Left lung (tissue), 10 donors: ENCODE results near the gene NECTIN1. TPM values are rescaled to one million over a fixed set of nuclear protein-coding genes. Genes with fewer than 3 reads are reported as not detected.
"Not testable (repeated sequence)": the region's sequence is repeated elsewhere in the genome, so short reads cannot be mapped to it uniquely, and the experiment has no call there.

Experiments
- ATAC-seq: fragments of 200-7000 bp; cut with Tn5 transposase; one replicate; pipeline ENCODE4 v1.9.1; 2020; ENCODE audit warnings: moderate library complexity
- DNase-seq, 4 donors: peaks; one replicate each; pipeline ENCODE4 v3.0.0-alpha.2; 2013 to 2020
- H3K27ac ChIP-seq, 2 donors: fragments of 200-600 bp; sonication (generic) in 1 of 2; one replicate each; pipeline versions ENCODE4 v1.5.0 to v1.8.0; 2020 to 2021
- H3K27me3 ChIP-seq, 2 donors: fragments of 200-600 bp; sonication (generic) in 1 of 2; one replicate each; pipeline versions ENCODE4 v1.5.0 to v1.8.0; 2020 to 2021
- H3K36me3 ChIP-seq, 2 donors: fragments of 200-600 bp; sonication (generic) in 1 of 2; one replicate each; pipeline versions ENCODE4 v1.5.0 to v1.8.0; 2020 to 2021
- H3K4me1 ChIP-seq, 2 donors: fragments of 200-600 bp; one replicate each; pipeline ENCODE4 v1.8.0; 2021
- H3K4me3 ChIP-seq, 2 donors: fragments of 200-600 bp; sonication (generic) in 1 of 2; one replicate each; pipeline versions ENCODE4 v1.5.0 to v1.8.0; 2020 to 2021; ENCODE audit warnings: mild to moderate bottlenecking in 1 of 2
- H3K9me3 ChIP-seq, 2 donors: fragments of 200-600 bp; sonication (generic) in 1 of 2; one replicate each; pipeline versions ENCODE4 v1.5.0 to v1.8.0; 2020 to 2021
- intact Hi-C, 2 donors: fragments of 100-400 bp; cut with DNase I; formaldehyde crosslinking; loops; one replicate each; pipeline versions ENCODE4 v1.11.2 to v1.14.2; 2022
- polyA plus RNA-seq, 6 donors: library from polyadenylated mRNA; unstranded; fragments of 120-200 nt; gene quantifications; one replicate each; pipeline ENCODE4 v1.2.1, GENCODE V29; 2013; ENCODE audit not compliant: insufficient read length in 6 of 6
- total RNA-seq, 2 donors: library from RNA; stranded (reverse); fragmentation: NEBNext Ultra II Directional; extraction: Animal tissue kit (Norgen Biotek cat#: 25700); gene quantifications; one replicate each; pipeline ENCODE4 v1.2.1, GENCODE V29; 2021
- TF ChIP-seq, protein P1 (sequence below), 2 donors: fragments of 200-600 bp; sonication (generic) in 1 of 2; IDR thresholded peaks; one replicate each; pipeline versions ENCODE4 v1.5.0 to v1.8.0; 2021; ENCODE audit warnings: antibody characterized with exemption in 2 of 2
- donor health status: DM: no; HTN: yes; CAD: no.
- donor health status: DM: no; HTN: no; CAD: no.

The NECTIN1 gene
- total and polyA plus RNA-seq, 8 donors, result 13.0 to 21.1 (median 15.9) TPM

- TF ChIP-seq, protein P1, sequence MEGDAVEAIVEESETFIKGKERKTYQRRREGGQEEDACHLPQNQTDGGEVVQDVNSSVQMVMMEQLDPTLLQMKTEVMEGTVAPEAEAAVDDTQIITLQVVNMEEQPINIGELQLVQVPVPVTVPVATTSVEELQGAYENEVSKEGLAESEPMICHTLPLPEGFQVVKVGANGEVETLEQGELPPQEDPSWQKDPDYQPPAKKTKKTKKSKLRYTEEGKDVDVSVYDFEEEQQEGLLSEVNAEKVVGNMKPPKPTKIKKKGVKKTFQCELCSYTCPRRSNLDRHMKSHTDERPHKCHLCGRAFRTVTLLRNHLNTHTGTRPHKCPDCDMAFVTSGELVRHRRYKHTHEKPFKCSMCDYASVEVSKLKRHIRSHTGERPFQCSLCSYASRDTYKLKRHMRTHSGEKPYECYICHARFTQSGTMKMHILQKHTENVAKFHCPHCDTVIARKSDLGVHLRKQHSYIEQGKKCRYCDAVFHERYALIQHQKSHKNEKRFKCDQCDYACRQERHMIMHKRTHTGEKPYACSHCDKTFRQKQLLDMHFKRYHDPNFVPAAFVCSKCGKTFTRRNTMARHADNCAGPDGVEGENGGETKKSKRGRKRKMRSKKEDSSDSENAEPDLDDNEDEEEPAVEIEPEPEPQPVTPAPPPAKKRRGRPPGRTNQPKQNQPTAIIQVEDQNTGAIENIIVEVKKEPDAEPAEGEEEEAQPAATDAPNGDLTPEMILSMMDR (IDR thresholded peaks at IDR 0.05), result no peak
- no peak for DNase-seq
- no peak overlapping the region for H3K27ac ChIP-seq
- no peaks in the 10 kb centered on the region for H3K9me3 ChIP-seq
- no peaks in the 10 kb centered on the region for H3K36me3 ChIP-seq
- intact Hi-C loops, result no loop called here
- peaks cover 0 to under 1% of the 10 kb centered on the region in 2 donors for H3K4me1 ChIP-seq
- H3K4me3 ChIP-seq, result no peak overlapping the region
- no peak for ATAC-seq
- peaks cover 0 to 23% of the 10 kb centered on the region in 2 donors for H3K27me3 ChIP-seq
These were observed 129.0 kb downstream of the NECTIN1 start for GRCh38 chr11:119599864-119600541.

DNA sequence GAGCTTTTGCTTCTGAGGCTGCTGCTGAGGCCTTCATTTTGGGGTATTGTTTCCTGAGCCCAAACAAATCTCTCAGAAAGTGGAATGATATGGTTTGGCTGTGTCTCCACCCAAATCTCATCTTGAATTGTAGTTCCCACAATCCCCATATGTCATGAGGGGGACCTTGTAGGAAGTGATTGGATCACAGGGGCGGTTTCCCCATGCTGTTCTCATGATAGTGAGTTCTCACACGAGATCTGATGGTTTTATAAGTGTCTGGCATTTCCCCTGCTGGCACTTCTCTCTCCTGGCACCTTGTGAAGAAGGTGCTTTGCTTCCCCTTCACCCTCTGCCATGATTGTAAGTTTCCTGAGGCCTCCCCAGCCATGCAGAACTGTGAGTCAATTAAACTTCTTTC is 133.1 kb downstream of the NECTIN1 start:
- H3K4me1 ChIP-seq, intact Hi-C loops, H3K36me3 ChIP-seq, H3K27ac ChIP-seq, DNase-seq, ATAC-seq, H3K4me3 ChIP-seq, H3K9me3 ChIP-seq, H3K27me3 ChIP-seq: not testable (repeated sequence)

DNA sequence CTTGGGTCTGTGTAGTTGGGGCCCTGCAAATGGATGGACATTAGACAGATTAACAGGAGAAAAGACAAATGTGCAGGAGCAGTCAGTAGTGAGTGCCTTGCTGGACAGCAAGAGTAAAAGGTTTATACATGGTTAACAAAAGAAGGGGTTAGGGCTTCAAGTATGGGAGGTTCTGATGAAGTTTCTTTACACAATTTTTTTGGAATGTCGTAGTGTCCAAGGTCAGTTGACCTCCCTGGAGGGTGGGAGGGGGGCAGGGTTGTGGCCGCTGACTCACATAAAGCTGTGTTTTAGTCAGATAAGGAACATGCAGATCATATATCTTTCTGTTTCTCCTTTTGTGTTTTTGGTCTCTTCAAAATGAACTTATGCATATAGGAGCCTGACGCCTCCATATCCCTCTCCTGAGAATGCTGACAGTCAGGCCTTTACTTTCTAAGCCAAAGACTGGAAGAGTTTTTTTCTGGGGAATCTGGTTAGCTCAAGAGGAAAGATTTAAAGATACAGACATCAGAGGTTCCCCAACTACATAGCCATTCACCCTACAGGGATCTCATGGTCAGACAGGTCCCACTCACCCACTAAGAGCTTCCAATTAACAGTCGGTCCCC is 134.3 kb downstream of the NECTIN1 start:
- Histone ChIP-seq H3K4me3 (no peak overlapping the region), H3K9me3 (peaks cover 0 to 5% of the 10 kb centered on the region in 2 donors), H3K27me3 (no peaks in the 10 kb centered on the region), H3K4me1 (peaks cover 4 to 5% of the 10 kb centered on the region in 2 donors), H3K27ac (no peak overlapping the region), H3K36me3 (no peaks in the 10 kb centered on the region)
- intact Hi-C loops, result no loop called here
- TF ChIP-seq, protein P1 (IDR thresholded peaks at IDR 0.05), result no peak
- DNase-seq, result peak in 1 of 4 donors; percentile 55
- ATAC-seq, result peak; percentile 60

DNA sequence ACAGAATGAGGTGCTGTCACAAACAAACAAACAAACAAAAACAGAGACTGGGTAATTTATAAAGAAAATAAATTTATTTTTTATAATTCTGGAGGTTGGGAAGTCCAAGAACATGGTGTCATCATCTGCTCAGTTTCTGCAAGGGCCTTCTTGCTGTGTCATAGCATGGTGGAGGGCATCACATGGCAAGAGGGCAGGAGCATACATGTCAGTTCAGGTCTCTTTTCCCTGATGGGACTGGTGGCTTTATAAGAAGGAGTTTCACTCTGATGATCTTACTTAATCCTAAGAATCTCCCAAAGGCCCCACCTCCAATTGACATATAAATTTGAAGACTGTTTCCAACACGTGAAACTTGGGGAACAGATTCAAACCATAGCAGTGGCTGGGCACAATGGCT is 135.7 kb downstream of the NECTIN1 start:
- Histone ChIP-seq H3K4me3 (no peak overlapping the region), H3K36me3 (no peaks in the 10 kb centered on the region), H3K27me3 (no peaks in the 10 kb centered on the region), H3K27ac (no peak overlapping the region), H3K4me1 (peaks cover 4 to 5% of the 10 kb centered on the region in 2 donors), H3K9me3 (peaks cover 0 to 5% of the 10 kb centered on the region in 2 donors)
- intact Hi-C loops, result no loop called here
- ATAC-seq (no peak), DNase-seq (no peak)
- TF ChIP-seq, protein P1 (IDR thresholded peaks at IDR 0.05), result no peak

DNA sequence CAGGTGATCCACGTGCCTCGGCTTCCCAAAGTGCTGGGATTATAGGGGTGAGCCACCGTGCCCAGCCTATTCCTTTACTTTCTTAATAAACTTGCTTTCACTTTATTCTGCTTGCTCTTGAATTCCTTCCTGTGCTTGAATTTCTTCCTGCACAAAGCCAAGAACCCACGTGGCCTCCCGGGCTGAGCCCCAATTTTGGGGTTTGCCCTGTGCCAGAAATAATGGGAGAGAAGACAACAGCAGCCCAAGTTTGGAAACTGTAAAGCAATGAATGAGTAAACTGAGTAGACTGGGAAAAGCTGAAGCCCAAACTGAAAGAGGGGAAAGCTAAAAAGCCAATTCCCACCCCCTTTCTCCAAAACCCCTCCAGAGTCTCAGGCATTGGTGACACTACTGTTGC is 136.4 kb downstream of the NECTIN1 start:
- peaks cover 4 to 5% of the 10 kb centered on the region in 2 donors for H3K4me1 ChIP-seq
- ATAC-seq (no peak), DNase-seq (peak in 2 of 4 donors; percentile 28 to 57)
- TF ChIP-seq, protein P1 (IDR thresholded peaks at IDR 0.05), result no peak
- no peak overlapping the region for H3K4me3 ChIP-seq
- H3K27me3 ChIP-seq, result no peaks in the 10 kb centered on the region
- H3K27ac ChIP-seq, result no peak overlapping the region
- H3K36me3 ChIP-seq, result no peaks in the 10 kb centered on the region
- H3K9me3 ChIP-seq, result peaks cover 0 to 5% of the 10 kb centered on the region in 2 donors
- intact Hi-C loops, result no loop called here
